Calu3 (cell line): ENCODE measurements around the gene KCNN1. TPM values are rescaled to one million over a fixed set of nuclear protein-coding genes. Genes with fewer than 3 reads are reported as not detected.

Source experiments
- BruUV-seq: library from RNA; stranded (reverse); fragments of 400-500 nt; replicated peaks from 2 replicates; lab custom pipeline; 2021; lab: Mats Ljungman, UMichigan
- CTCF ChIA-PET: fragments of 300-600 bp; sonication (Branson Sonifier 250); formaldehyde crosslinking; loops from one replicate; lab custom pipeline; 2022; ENCODE audit warnings: antibody characterized with exemption; lab: Charles Lee
- DNase-seq: peaks from one replicate; pipeline ENCODE4 v3.0.0; 2022
- H3K27ac Mint-ChIP-seq: one replicate; pipeline ENCODE4 v1.8.0; 2022; ENCODE audit warnings: mixed read lengths; ENCODE audit not compliant: unreplicated experiment
- H3K27me3 Mint-ChIP-seq: one replicate; pipeline ENCODE4 v1.8.0; 2022; ENCODE audit warnings: mixed read lengths; ENCODE audit not compliant: unreplicated experiment
- H3K36me3 Mint-ChIP-seq: one replicate; pipeline ENCODE4 v1.8.0; 2022; ENCODE audit warnings: mild to moderate bottlenecking, moderate library complexity, mixed read lengths; ENCODE audit not compliant: insufficient read depth, unreplicated experiment
- H3K4me1 Mint-ChIP-seq: one replicate; pipeline ENCODE4 v1.8.0; 2022; ENCODE audit warnings: mild to moderate bottlenecking, low read depth, mixed read lengths; ENCODE audit not compliant: unreplicated experiment
- H3K4me3 Mint-ChIP-seq: one replicate; pipeline ENCODE4 v1.8.0; 2022; ENCODE audit warnings: mild to moderate bottlenecking, low read depth, moderate library complexity, mixed read lengths; ENCODE audit not compliant: unreplicated experiment
- H3K9me3 Mint-ChIP-seq: one replicate; pipeline ENCODE4 v1.8.0; 2022; ENCODE audit warnings: low read depth, mixed read lengths; ENCODE audit not compliant: unreplicated experiment
- CTCF ChIP-seq: fragments of 200-600 bp; IDR thresholded peaks from one replicate; pipeline ENCODE4 v1.8.0; 2022; ENCODE audit warnings: antibody characterized with exemption; ENCODE audit not compliant: unreplicated experiment
- intact Hi-C: fragments of 100-400 bp; cut with micrococcal nuclease; formaldehyde crosslinking; loops from one replicate; pipeline ENCODE4 v1.10.0; 2022; ENCODE audit not compliant: unreplicated experiment
- total RNA-seq: library from RNA; stranded (reverse); gene quantifications from 2 replicates; pipeline ENCODE4 v1.2.3, GENCODE V29; 2022

KCNN1 gene
- total RNA-seq, 1 experiment from 2014 or later = not detected

GRCh38 chr19:17953316-17953801 lies 13.5 kb upstream of the KCNN1 start:
- Mint-ChIP-seq H3K9me3 (no peaks in the 10 kb centered on the region), H3K4me3 (no peak overlapping the region), H3K27me3 (peaks cover 83% of the 10 kb centered on the region), H3K36me3 (no peaks in the 10 kb centered on the region), H3K27ac (no peak overlapping the region), H3K4me1 (peaks cover 21% of the 10 kb centered on the region)
- CTCF ChIA-PET = interaction anchor here (0.6 kb wide), 1 partner anchor 17 kb away, joined by 6 read pairs; no protein-coding TSS in a partner anchor
- BruUV-seq = no TSS peak
- no peak for DNase-seq
- no peak for TF ChIP-seq CTCF
- intact Hi-C loops = no loop called here

DNA sequence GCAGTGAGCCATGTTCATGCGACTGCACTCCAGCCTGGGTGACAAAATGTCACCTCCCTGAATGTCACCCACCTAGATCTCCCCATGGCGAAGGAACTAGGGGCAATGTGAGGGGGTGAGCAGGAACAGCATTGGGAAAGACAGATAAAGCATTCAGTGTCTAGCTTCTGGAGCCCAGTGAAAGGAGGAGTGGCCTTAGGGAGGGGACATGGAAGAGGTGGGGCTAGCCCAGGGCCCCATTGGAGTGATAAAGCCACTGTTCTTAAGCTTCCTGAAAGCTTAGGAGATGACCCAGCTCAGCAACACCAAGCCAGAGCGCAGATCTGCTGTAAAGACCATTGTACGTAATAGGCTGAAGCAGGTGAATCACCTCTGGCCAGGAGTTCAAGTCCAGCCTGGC lies 13.0 kb upstream of the KCNN1 start:
- DNase-seq = no peak
- Mint-ChIP-seq H3K27me3 (peaks cover 79% of the 10 kb centered on the region), H3K27ac (no peak overlapping the region), H3K36me3 (no peaks in the 10 kb centered on the region), H3K4me1 (peaks cover 20% of the 10 kb centered on the region), H3K9me3 (no peaks in the 10 kb centered on the region), H3K4me3 (no peak overlapping the region)
- CTCF ChIA-PET = interaction anchor here (0.6 kb wide), 1 partner anchor 17 kb away, joined by 6 read pairs; no protein-coding TSS in a partner anchor
- intact Hi-C loops = no loop called here
- BruUV-seq = no TSS peak
- no peak for TF ChIP-seq CTCF

DNA sequence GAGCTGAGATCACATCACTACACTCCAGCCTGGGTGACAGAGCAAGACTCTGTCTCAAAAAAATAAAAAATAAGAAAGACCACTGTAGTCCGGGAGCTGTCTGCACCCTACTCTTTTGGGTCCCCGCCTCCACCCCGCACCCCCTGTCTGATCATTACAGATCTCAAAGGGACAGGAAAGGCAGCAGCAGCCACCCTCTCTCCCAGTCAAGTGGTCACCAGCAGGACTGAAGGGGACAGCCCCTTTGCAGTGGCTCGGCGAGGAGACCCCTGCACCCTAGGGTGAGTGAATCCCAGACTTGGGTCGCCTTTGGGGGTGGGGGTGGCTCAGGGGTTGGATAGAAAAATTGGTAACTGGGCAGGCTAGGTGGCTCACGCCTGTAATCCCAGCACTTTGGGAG lies 12.5 kb upstream of the KCNN1 start:
- BruUV-seq = no TSS peak
- Mint-ChIP-seq H3K9me3 (no peaks in the 10 kb centered on the region), H3K27ac (no peak overlapping the region), H3K4me1 (peaks cover 14% of the 10 kb centered on the region), H3K4me3 (no peak overlapping the region), H3K27me3 (peaks cover 74% of the 10 kb centered on the region), H3K36me3 (no peaks in the 10 kb centered on the region)
- CTCF ChIA-PET = interaction anchor here (0.6 kb wide), 1 partner anchor 19 kb away, joined by 3 read pairs; no protein-coding TSS in a partner anchor
- no peak for TF ChIP-seq CTCF
- intact Hi-C loops = no loop called here
- DNase-seq = no peak

DNA sequence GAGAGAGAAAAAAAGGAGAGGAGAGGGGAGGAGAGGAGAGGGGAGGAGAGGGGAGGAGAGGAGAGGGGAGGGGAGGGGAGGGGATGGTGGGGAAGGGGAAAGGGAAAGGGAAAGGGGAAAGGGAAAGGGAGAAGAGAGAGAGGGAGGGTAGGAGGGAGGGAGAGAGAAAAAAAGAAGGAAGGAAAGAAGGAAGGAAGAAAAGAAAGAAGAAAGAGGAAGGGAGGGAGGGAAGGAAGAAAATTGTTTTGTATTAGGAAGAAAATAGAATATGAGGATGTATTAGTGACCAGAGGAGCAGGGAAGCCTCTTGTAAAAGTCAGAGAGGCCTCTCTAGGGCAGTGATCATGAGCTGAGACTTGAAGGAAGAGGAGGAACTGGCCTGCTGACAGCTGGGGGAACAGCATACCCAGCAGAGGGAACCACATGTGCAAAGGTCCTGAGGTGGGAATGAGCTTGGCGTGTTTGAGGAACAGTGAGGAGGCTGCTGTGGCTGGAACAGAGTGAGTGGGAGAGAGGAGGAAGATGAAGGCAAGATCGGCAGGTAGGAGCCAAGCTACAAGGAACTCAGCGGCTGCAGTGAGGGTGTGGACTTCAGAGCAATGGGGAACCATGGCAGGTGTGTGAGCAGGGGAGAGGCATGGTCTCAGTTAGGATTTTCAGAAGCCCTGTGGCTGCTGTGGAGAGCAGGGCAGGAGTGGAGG lies 9.6 kb upstream of the KCNN1 start:
- no TSS peak for BruUV-seq
- DNase-seq = no peak
- Mint-ChIP-seq H3K4me3 (no peak overlapping the region), H3K27ac (no peak overlapping the region), H3K27me3 (peaks cover 63% of the 10 kb centered on the region), H3K9me3 (no peaks in the 10 kb centered on the region), H3K36me3 (no peaks in the 10 kb centered on the region), H3K4me1 (no peaks in the 10 kb centered on the region)
- CTCF ChIA-PET = no interaction called here
- no peak for TF ChIP-seq CTCF
- intact Hi-C loops = no loop called here
